SK-N-MC (cell line): ENCODE results near the gene YBEY.

Source experiments
- EZH2 ChIP-seq: fragments of 200-600 bp; sonication (generic); IDR thresholded peaks from one replicate; pipeline ENCODE4 v1.6.1; 2017; ENCODE audit warnings: antibody characterized with exemption
- FOXP2 ChIP-seq: optimal IDR thresholded peaks from 2 replicates; pipeline ENCODE3; 2011; ENCODE audit warnings: mild to moderate bottlenecking, moderate library complexity; ENCODE audit not compliant: insufficient read depth; ENCODE audit errors: extremely low read length, control extremely low read depth
- POLR2AphosphoS5 ChIP-seq: IDR thresholded peaks from 2 replicates; pipeline ENCODE4 v1.6.1; 2012; ENCODE audit warnings: mild to moderate bottlenecking, low read depth, low read length, borderline replicate concordance

GRCh38 chr21:46346296-46347202 is 60.4 kb downstream of the YBEY start:
- TF ChIP-seq EZH2 (no peak), POLR2AphosphoS5 (no peak), FOXP2 (no peak)
